H1 (cell line): ENCODE results near the gene CPNE8. TPM values are rescaled to one million over a fixed set of nuclear protein-coding genes. Genes with fewer than 3 reads are reported as not detected.

Source experiments
- CTCF ChIA-PET: fragments of 300-600 bp; sonication (Branson Sonifier 250); formaldehyde crosslinking; loops from one replicate; lab custom pipeline; 2021; ENCODE audit not compliant: partially characterized antibody; lab: Charles Lee
- POLR2A ChIA-PET: fragments of 300-600 bp; sonication (Branson Sonifier 250); formaldehyde crosslinking; loops from one replicate; lab custom pipeline; 2021; ENCODE audit warnings: inconsistent platforms; ENCODE audit not compliant: partially characterized antibody; lab: Charles Lee
- DNase-seq, 2 experiments: peaks; one replicate each; pipeline versions ENCODE4 v3.0.0 to v3.0.0-alpha.2; 2010 to 2022; ENCODE audit warnings: low spot score in 2 of 2, low read depth in 1 of 2, mixed read lengths in 1 of 2
- FAIRE-seq: peaks from 2 replicates; lab custom pipeline; 2011; peaks lifted over from hg19 to GRCh38; lab: Jason Lieb, UNC
- H2AFZ ChIP-seq: 2 replicates; pipeline ENCODE4 v1.8.1; 2012; ENCODE audit warnings: low read length, inconsistent platforms
- H2AK5ac ChIP-seq: 2 replicates; pipeline ENCODE4 v1.6.1; 2013; ENCODE audit warnings: low read depth, low read length
- H2BK120ac ChIP-seq: replicated peaks from 2 replicates; pipeline ENCODE3; 2013; ENCODE audit warnings: low read depth, low read length, inconsistent platforms
- H2BK12ac ChIP-seq: 2 replicates; pipeline ENCODE4 v1.6.1; 2013; ENCODE audit warnings: low read depth, low read length
- H2BK15ac ChIP-seq: 2 replicates; pipeline ENCODE4 v1.6.1; 2013; ENCODE audit warnings: low read length
- H2BK20ac ChIP-seq: 2 replicates; pipeline ENCODE4 v1.6.1; 2013; ENCODE audit warnings: low read length
- H2BK5ac ChIP-seq: 2 replicates; pipeline ENCODE4 v1.6.1; 2013; ENCODE audit warnings: low read depth, low read length
- H3K14ac ChIP-seq: 2 replicates; pipeline ENCODE4 v1.6.1; 2013; ENCODE audit warnings: inconsistent platforms; ENCODE audit not compliant: insufficient read length
- H3K18ac ChIP-seq: 2 replicates; pipeline ENCODE4 v1.6.1; 2013; ENCODE audit warnings: low read length; ENCODE audit errors: extremely low read depth
- H3K23ac ChIP-seq: 2 replicates; pipeline ENCODE4 v1.6.1; 2013; ENCODE audit warnings: inconsistent platforms; ENCODE audit not compliant: insufficient read length
- H3K23me2 ChIP-seq: 2 replicates; pipeline ENCODE4 v1.6.1; 2013; ENCODE audit warnings: low read depth, low read length
- H3K27ac ChIP-seq: 2 replicates; pipeline ENCODE4 v1.6.1; 2011; ENCODE audit warnings: low read depth, low read length, inconsistent platforms
- H3K27me3 ChIP-seq, 4 experiments: replicated peaks in 1 of 4; 1 replicate in 1 of 4; 2 replicates in 3 of 4; pipeline versions ENCODE4 v1.6.1 to v1.8.1; 2011 to 2013; ENCODE audit warnings: low read length in 3 of 4, mild to moderate bottlenecking in 3 of 4, inconsistent platforms in 2 of 4, mixed read lengths in 2 of 4, moderate library complexity in 1 of 4; ENCODE audit not compliant: control insufficient read depth in 3 of 4, insufficient read depth in 3 of 4; ENCODE audit errors: extremely low read depth in 1 of 4
- H3K36me3 ChIP-seq, 4 experiments: 2 replicates each; pipeline versions ENCODE4 v1.6.1 to v1.8.1; 2011 to 2013; ENCODE audit warnings: mild to moderate bottlenecking in 4 of 4, low read length in 3 of 4, moderate library complexity in 2 of 4, control low read depth in 1 of 4, inconsistent platforms in 1 of 4; ENCODE audit not compliant: insufficient read depth in 4 of 4, control insufficient read depth in 2 of 4
- H3K4ac ChIP-seq: replicated peaks from 2 replicates; pipeline ENCODE3; 2013; ENCODE audit warnings: low read length, low read depth, mixed read lengths, inconsistent platforms; ENCODE audit not compliant: insufficient read length
- H3K4me1 ChIP-seq, 4 experiments: replicated peaks in 1 of 4; 1 replicate in 1 of 4; 2 replicates in 3 of 4; pipeline versions ENCODE4 v1.6.1 to v1.8.1; 2011 to 2013; ENCODE audit warnings: low read length in 3 of 4, inconsistent platforms in 2 of 4, mixed read lengths in 1 of 4; ENCODE audit not compliant: insufficient read depth in 4 of 4, control insufficient read depth in 3 of 4
- H3K4me2 ChIP-seq, 2 experiments: 2 replicates each; pipeline versions ENCODE4 v1.6.1 to v1.8.1; 2011 to 2013; ENCODE audit warnings: low read depth in 2 of 2, low read length in 2 of 2, control low read depth in 1 of 2, inconsistent platforms in 1 of 2, mild to moderate bottlenecking in 1 of 2; ENCODE audit not compliant: insufficient read depth in 1 of 2
- H3K4me3 ChIP-seq, 4 experiments: fragments of 200-600, 300-600 bp in 1 of 4; sonication (generic), shearing (Covaris generic), sonication (Bioruptor Twin) in 1 of 4; 2 replicates each; pipeline versions ENCODE4 v1.5.1 to v1.8.1; 2011 to 2016; ENCODE audit warnings: low read length in 4 of 4, low read depth in 3 of 4, control low read depth in 2 of 4, inconsistent platforms in 2 of 4, mild to moderate bottlenecking in 2 of 4, mixed read lengths in 1 of 4, moderate library complexity in 1 of 4; ENCODE audit not compliant: insufficient read depth in 2 of 4; ENCODE audit errors: extremely low read depth in 1 of 4
- H3K56ac ChIP-seq: replicated peaks from 2 replicates; pipeline ENCODE3; 2013; ENCODE audit warnings: low read depth, mild to moderate bottlenecking, mixed read lengths, low read length, inconsistent platforms; ENCODE audit not compliant: insufficient read length
- H3K79me1 ChIP-seq: 2 replicates; pipeline ENCODE4 v1.6.1; 2013; ENCODE audit warnings: low read depth, low read length, control low read depth
- H3K79me2 ChIP-seq, 2 experiments: 2 replicates each; pipeline versions ENCODE4 v1.6.1 to v1.8.1; 2012 to 2013; ENCODE audit warnings: low read length in 2 of 2, mild to moderate bottlenecking in 2 of 2, inconsistent platforms in 1 of 2; ENCODE audit not compliant: insufficient read depth in 2 of 2, control insufficient read depth in 1 of 2
- H3K9ac ChIP-seq, 4 experiments: replicated peaks in 1 of 4; 1 replicate in 1 of 4; 2 replicates in 3 of 4; pipeline versions ENCODE4 v1.6.1 to v1.8.1; 2011 to 2013; ENCODE audit warnings: low read depth in 3 of 4, low read length in 3 of 4, control low read depth in 2 of 4, mild to moderate bottlenecking in 2 of 4, moderate library complexity in 2 of 4, inconsistent platforms in 1 of 4; ENCODE audit errors: extremely low read depth in 1 of 4
- H3K9me3 ChIP-seq, 2 experiments: 2 replicates each; pipeline versions ENCODE4 v1.6.1 to v1.8.1; 2012 to 2013; ENCODE audit warnings: mild to moderate bottlenecking in 2 of 2, moderate library complexity in 2 of 2, control low read depth in 1 of 2, inconsistent platforms in 1 of 2, low read depth in 1 of 2, low read length in 1 of 2, mixed read lengths in 1 of 2; ENCODE audit not compliant: insufficient read depth in 2 of 2
- H4K20me1 ChIP-seq, 2 experiments: replicated peaks in 1 of 2; 2 replicates each; pipeline versions ENCODE3 to v1.8.1; 2011 to 2013; ENCODE audit warnings: inconsistent platforms in 2 of 2, low read length in 2 of 2, mild to moderate bottlenecking in 1 of 2; ENCODE audit not compliant: insufficient read depth in 2 of 2, control insufficient read depth in 1 of 2
- H4K5ac ChIP-seq: 2 replicates; pipeline ENCODE4 v1.6.1; 2013; ENCODE audit warnings: low read length, low read depth, mixed read lengths, inconsistent platforms; ENCODE audit not compliant: insufficient read length
- H4K8ac ChIP-seq: 2 replicates; pipeline ENCODE4 v1.8.0; 2013; ENCODE audit warnings: mild to moderate bottlenecking, moderate library complexity, low read length, inconsistent platforms; ENCODE audit not compliant: insufficient read depth; ENCODE audit errors: extremely low read depth
- H4K91ac ChIP-seq: replicated peaks from 2 replicates; pipeline ENCODE3; 2013; ENCODE audit warnings: low read length, mixed read lengths, inconsistent platforms; ENCODE audit not compliant: insufficient read length
- CEBPB ChIP-seq: IDR thresholded peaks from 2 replicates; pipeline ENCODE4 v1.6.1; 2012; ENCODE audit warnings: low read depth, low read length
- WGBS, 2 experiments: shearing (Covaris generic) in 1 of 2; methylation state at CpG; one replicate each; pipeline versions ENCODE4 v1.1.6 to v1.1.7; 2013 to 2015; ENCODE audit warnings: low lambda C conversion rate in 2 of 2, mixed read lengths in 2 of 2, inconsistent platforms in 1 of 2, low coverage in 1 of 2, missing lambda C conversion rate in 1 of 2; ENCODE audit not compliant: insufficient replicate concordance in 2 of 2, insufficient coverage in 1 of 2, insufficient read length in 1 of 2; ENCODE audit errors: extremely low coverage in 1 of 2, missing lambda C conversion rate in 1 of 2; 5-methylcytosine and 5-hydroxymethylcytosine counted together
- polyA plus RNA-seq, 7 experiments: library from polyadenylated mRNA; depleted of rRNA in 3 of 7; stranded (reverse) in 5 of 7; unstranded in 2 of 7; fragments of >200 nt in 5 of 7; fragments of 200-250 nt in 2 of 7; gene quantifications; 1 replicate in 5 of 7; 2 replicates in 1 of 7; 4 replicates in 1 of 7; pipeline versions ENCODE4 v1.2.1 to v1.2.3, GENCODE V29; 2011 to 2013; ENCODE audit warnings: missing spikeins in 2 of 7, mixed read lengths in 2 of 7
- total RNA-seq: library from RNA; stranded (reverse); fragmentation: NEBNext Ultra II Directional; extraction: Animal tissue kit (Norgen Biotek cat#: 25700); gene quantifications from 2 replicates; pipeline ENCODE4 v1.2.1, GENCODE V29; 2021

CPNE8 gene
- total and polyA plus RNA-seq, 2 of the 8 experiments (the other 6 are each of a cell fraction or from before 2014, with no cell fraction given): 2.5 to 6.8 TPM

DNA sequence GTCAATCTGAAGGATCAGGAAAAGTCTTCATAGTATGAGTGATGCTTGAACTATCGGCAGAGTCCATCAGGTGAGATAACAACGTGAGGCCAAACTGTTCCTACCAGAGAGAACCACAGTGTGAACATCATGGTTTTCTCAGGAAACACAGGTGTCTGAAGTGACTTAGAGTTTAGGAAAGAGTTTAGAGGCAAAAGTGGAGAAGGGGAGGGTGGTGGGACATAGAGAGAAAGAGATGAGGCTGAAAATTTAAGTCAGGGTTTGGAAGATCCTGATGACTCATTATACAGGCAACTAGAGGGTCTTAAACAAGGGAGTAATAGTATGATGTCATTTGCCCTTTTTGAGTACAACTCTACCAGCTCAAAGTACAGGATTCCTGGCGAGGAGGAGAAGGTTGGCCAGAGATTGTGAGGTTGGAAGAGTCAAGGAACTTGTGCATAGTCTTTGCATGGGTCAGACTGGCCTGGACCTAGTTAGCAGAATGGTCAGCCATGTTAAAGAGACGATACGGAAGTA, 16.0 kb downstream of the CPNE8 start:
- Histone ChIP-seq H2AK5ac (no peak overlapping the region), H3K56ac (no peak overlapping the region), H3K23me2 (no peaks in the 10 kb centered on the region), H3K4me2 (no peak overlapping the region), H3K4me1 (no peaks in the 10 kb centered on the region), H4K8ac (no peak overlapping the region), H3K79me1 (no peaks in the 10 kb centered on the region; the same call in 1 of the 2 replicates), H2BK5ac (no peak overlapping the region), H2BK15ac (no peak overlapping the region), H3K36me3 (peaks cover 0 to 2% (median 0%) of the 10 kb centered on the region in 4 experiments; a peak in 1 of 8 replicates), H4K5ac (no peak overlapping the region), H2AFZ (no peak overlapping the region), H2BK120ac (no peak overlapping the region), H3K18ac (no peak overlapping the region), H3K14ac (no peak overlapping the region), H3K9me3 (peaks cover 5 to 6% of the 10 kb centered on the region in 2 experiments; a peak in 2 of 4 replicates), H3K79me2 (no peaks in the 10 kb centered on the region), H4K20me1 (no peaks in the 10 kb centered on the region), H3K23ac (no peak overlapping the region), H3K9ac (no peak overlapping the region), H3K4ac (no peak overlapping the region), H3K4me3 (no peak overlapping the region), H2BK12ac (no peak overlapping the region), H4K91ac (no peak overlapping the region), H3K27ac (no peak overlapping the region), H2BK20ac (no peak overlapping the region), H3K27me3 (no peaks in the 10 kb centered on the region)
- CTCF ChIA-PET: interaction anchor here (1.1 to 1.3 kb wide), 2 partner anchors 12 to 23 kb away, joined by 3 read pairs; no protein-coding TSS in a partner anchor
- no peak for DNase-seq
- FAIRE-seq: no peak
- POLR2A ChIA-PET: interaction anchor here (0.6 kb wide), 1 partner anchor 873 kb away, joined by 3 read pairs; no protein-coding TSS in a partner anchor
- WGBS, 2 experiments: 75% methylated on average over 5 of the region's 5 CpGs; no CpG with 5 or more reads in 1 of the 2 experiments
- TF ChIP-seq CEBPB: no peak
